ENCODE results near the gene CFAP299.
"Not testable (repeated sequence)": the region's sequence is repeated elsewhere in the genome, so short reads cannot be mapped to it uniquely, and the experiment has no call there.

CFAP299 gene

DNA sequence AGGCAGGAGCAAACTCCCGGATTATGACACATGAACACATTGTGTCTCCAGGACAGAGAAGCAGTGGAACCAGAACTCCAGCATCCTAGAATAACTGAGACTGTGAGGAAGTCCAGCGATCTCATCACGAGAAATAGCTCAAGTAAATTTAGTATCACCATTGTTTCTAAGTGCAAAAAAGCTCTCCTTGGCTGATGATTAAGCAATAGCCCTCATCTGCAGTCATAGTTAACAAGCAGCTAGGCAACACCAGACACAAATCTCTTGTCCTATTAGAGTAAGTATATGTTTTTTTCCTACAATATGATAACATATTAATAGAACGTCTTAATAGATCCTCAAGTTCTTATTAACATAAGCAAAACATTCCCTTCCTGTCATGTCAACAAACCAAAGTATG lies 2.4 kb upstream of the CFAP299 start:
- no peak for DNase-seq

DNA sequence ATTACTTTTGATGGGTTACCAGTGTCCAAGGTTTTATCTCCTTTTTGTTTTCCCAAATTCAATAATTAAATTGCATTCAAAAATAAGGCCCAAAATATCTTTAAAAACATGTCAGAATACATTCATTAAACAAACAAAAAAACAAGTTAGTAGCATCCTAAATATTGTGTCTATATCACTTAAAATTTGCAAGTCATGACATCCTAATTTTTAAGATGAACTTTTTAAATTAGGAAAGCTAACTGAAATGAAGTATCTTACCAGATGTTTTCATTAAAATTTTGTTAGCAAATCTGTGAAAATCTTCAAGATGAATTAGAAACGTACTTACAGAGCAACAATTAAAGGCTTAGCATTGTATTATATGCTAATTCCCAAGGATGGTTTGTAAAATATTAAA lies 962 bp upstream of the CFAP299 start:
- no peak for DNase-seq

DNA sequence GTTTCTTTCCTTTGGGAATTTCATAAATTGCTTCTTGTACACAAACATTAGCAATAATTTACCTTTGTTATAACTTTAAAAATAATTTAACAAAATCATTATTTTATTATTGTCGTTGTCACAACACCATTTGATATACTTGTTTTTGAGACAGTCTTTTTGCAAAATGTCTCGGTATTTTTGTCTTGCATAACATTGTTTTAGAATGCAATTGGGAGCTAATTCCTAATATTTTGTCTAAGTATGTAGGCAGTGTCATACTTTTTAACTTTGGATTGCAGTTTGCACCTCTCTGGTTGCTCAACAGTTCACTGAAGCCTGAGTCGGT lies 340 bp upstream of the CFAP299 start:
- DNase-seq = no peak

DNA sequence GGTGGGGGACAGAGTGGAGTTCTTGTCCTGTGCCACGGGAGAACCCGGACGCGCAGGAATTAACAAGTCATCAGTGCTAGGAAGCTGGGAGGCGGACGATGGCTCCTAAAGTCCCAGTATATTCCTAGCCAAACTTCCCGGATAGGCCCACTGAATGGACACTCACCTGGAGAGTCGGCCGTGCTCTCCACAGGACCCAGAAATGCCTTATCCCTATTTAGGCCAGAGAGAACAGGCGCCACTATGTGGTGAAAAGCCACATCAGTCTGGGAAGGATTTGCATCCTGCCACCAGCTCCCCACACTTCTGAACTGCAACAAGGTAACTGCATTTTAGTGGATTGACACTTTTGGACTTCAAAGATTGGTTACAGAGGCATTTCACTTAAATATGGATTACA lies 1.1 kb downstream of the CFAP299 start:
- DNase-seq = peak; percentile 47

DNA sequence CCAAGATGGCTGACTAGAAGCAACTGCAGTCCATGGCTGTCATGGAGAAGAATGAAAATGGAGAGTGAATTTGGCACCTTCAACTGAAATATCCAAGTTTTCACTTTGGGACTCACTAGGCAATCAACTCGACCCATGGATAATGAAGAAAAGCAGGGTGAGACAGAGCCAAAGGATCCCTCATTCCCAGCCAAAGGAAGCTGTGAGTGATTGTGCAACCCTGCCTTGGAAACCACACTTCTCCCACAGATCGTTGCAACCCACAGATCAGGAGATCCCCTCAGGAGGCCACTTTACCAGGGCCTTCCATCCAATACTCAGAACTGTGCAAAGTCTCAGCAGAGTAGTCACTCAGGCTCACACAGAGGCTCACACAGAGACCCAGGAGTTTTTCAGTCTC lies 4.5 kb downstream of the CFAP299 start:
- DNase-seq = no peak

DNA sequence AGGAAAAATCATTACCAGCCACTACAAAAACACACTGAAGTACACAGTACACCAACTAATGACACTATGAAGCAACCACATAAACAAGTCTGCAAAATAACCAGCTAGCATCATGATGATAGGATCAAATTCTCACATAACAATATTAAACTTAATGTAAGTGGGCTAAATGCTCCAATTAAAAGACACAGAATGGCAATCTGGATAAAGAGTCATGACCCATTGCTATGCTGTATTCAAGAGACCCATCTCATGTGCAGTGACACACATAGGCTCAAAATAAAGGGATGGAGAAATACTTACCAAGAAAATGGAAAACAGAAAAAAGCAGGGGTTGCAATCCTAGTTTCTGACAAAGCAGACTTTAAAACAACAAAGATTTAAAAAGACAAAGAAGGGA lies 7.2 kb downstream of the CFAP299 start:
- DNase-seq = not testable (repeated sequence)

DNA sequence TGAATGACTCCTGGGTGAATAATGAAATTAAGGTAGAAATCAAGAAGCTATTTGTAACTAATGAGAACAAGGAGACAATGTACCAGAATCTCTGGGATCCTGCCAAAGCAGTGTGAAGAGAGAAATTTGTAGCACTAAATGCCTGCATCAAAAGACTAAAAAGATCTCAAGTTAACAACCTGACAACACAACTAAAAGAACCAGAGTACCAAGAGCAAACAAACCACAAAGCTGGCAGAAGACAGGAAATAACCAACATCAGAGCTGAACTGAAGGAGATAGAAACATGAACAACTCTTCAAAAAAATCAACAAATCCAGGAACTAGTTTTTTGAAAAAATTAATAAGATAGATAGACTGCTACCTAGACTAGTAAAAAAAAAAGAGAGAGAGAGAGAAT lies 8.4 kb downstream of the CFAP299 start:
- DNase-seq = no peak

DNA sequence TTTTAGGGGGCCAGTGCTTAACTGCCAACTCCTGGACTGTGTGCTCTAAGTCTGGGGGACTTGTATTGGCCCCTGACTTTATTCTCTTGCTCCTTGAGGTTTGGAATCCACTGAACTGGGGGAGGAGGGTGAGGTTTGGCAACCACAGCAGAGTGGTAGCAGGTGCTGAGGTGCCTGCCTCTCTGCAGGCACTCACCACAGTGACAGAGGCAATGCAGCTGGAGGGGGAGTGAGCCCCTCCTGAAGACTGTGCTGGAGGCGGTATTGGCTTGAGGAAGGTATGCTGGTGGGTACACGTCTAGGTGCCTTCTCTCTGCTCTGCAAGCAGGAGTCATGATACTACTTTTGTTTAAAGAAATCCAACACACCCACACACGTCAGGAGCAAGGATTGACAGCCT lies 24.6 kb downstream of the CFAP299 start:
- no peak for DNase-seq

DNA sequence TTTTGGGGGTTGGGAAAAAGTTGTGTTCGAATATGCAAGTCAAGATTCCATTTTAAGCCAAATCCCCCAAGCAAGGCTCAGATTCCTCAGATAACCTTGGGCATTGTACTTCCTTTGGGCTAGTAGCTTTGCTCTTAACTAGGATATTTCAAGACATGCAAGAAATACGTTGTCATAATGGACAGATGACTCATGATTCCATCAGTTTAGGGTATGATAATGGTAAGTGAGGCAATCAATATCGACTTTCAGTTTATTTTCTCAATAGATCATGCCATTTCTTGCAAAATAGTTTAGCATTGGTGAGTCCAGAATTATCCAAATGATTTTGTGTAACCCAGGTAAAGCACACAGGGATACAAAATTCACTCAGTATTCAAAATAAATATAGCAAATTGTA lies 25.4 kb downstream of the CFAP299 start:
- no peak for DNase-seq

DNA sequence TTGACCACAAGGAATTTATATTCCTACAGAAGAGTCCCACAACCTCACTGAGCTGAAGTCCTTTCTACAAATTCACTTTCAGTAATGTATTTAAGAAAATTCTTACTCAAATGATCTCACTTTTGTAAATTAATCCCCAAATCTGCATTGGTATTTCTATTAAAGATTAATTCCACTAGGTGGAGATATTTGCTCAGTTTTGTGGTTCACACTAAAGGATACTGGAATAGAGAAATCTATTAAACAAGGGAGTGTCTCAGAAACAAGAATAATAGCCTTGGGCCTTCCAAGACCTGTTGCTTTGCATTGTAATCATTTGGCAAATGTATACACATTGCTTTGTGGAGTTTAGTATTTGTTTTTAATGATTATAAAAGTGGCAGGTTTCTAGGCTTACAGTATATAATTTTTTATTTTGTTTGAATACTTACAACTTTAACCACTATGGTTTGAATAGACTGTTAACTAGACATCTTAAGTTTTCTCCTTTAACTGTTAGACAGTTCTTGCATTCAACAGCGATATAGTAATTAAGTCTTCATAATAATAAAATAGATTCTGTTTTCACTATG lies 25.9 kb downstream of the CFAP299 start:
- DNase-seq = peak; percentile 33

DNA sequence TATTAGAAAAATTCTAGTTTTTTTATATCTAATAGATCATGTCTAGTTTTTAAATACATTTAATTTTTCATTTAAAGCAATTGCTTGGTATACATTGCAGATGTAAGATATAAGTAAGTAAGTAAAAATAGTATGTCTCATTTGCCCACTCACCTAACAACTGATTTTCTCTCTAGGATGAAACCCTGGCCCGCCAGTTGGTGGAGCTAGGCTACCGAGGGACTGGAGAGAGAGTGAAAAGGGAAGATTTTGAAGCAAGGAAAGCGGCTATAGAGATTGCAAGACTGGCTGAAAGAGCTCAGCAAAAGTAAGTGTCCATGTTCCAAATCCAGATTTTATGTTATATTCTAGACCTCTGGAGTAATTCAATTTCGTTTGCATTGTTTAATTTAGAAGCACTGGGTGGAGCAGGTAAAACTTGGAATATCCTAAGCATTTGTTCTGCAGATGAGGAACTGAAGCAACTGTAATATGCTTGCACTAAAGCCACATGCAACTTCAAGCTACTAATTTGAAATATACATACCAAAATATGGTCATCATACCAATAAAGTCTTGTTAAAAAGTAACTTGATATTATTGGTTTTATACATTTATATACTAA lies 27.1 kb downstream of the CFAP299 start:
- peak; percentile 24 for DNase-seq

DNA sequence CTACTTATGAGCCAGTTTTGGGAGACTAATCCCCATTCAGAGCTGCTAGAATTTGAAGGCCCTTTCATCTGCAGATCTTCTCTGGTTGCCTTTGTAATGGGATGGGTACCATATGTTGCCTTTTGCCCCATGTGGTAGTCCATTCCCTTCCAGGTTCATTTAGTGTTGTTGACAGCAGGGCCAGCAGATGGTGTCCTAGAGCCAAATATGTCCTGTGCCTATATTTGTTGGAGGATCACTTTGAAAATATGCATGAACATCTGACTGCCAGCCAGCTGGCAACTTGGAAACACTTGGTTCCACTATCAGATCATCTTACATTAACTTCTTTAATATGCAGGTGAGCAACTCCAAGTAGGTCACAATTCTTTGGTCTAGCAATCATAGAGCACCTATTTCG lies 30.4 kb downstream of the CFAP299 start:
- DNase-seq = peak; percentile 64

DNA sequence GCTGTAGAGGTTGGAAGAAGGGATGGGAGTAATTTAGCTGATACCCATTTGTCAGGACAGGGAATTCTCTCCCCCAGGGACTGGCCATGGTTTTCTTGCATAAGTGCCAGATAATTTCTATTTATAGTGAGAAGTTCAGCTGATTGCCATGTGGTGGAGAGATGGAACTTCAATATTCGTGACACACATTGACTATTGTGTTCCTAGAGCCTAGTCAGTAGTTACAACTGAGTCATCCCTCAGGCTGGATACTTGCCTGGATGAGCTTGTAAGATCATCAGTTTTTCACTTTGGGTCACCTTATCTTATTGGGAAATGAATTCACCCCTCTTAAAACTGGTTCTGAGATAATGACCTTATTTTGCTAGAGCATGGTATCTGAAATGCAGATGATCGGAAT lies 32.2 kb downstream of the CFAP299 start:
- DNase-seq = peak; percentile 28

DNA sequence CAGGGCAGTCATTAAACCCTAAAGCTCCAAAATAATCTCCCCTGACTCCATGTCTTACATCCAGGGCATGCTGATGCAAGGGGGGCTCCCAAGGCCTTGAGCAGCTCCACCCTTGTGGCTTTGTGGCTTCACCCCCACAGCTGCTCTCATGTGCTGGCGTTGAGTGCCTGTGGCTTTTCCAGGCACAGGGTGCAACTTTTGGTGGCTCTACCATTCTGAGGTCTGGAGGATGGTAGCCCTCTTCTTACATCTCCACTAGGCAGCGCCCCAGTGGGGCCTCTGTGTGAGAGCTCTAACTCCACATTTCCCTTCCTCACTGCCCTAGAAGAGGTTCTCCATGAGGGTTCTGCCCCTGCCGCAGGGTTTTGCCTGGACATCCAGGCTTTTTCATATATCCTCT lies 35.1 kb downstream of the CFAP299 start:
- no peak for DNase-seq

DNA sequence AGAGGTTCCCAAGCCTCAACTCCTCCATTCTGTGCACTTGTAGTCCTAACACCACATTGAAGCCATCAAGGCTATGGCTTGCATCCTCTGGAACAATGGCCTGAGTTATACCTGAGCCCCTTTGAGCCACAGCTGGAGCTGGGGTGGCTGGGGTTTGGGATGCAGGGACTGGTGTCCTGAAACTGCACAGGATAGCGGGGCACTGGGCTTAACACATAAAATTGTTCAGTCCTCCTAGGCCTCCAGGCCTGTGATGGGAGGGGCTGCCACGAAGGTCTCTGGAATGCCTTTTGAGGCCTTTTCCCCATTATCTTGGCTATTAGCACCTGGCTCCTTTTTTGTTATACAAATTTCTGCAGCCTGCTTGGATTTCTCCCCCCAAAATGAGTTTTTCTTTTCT lies 35.5 kb downstream of the CFAP299 start:
- no peak for DNase-seq

DNA sequence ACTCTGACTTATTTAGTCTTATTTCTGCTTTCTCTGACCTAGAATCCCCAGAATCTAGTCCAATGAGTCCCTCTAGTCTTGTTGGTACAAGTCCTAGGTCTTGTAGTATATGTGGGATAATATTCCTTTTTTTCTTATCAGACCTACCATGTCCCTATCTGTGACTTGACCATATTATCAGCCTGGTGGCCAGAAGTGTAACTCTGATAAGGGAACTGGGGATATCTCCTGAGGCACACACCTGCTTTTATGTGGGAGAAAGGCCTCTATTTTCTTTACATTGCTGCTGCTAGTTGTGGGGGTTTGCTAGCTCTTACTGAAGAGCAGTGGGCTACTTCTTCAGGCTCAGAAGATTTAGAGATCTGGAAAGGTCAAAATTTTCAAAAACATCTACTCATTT lies 38.6 kb downstream of the CFAP299 start:
- DNase-seq = no peak

DNA sequence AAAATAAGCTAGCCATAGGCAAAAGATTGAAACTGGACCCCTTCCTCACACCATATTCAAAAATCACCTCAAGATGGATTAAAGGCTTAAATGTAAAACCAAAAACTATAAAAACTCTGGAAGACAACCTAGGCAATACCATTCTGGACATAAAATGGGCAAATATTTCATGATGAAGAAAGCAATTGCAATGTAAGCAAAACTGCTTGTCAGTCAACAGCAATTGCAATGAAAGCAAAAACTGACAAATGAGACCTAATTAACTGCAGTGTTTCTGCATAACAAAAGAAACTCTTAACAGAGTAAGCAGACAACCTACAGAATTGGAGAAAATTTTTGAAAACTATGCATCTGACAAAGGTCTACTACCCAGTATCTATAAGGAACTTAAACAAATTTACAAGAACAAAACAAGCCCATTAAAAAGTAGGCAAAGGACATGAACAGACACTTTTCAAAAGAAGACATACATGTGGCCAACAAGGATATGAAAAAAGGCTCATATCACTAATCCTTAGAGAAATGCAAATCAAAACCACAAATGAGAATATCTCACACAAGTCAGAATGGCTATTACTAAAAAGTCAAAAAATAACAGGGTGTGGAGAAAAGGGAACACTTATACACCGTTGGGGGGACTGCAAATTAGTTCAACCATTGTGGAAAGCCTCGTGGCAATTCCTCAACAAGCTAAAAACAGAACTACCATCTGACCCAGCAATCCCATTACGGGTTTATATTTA lies 46.7 kb downstream of the CFAP299 start:
- DNase-seq = no peak

DNA sequence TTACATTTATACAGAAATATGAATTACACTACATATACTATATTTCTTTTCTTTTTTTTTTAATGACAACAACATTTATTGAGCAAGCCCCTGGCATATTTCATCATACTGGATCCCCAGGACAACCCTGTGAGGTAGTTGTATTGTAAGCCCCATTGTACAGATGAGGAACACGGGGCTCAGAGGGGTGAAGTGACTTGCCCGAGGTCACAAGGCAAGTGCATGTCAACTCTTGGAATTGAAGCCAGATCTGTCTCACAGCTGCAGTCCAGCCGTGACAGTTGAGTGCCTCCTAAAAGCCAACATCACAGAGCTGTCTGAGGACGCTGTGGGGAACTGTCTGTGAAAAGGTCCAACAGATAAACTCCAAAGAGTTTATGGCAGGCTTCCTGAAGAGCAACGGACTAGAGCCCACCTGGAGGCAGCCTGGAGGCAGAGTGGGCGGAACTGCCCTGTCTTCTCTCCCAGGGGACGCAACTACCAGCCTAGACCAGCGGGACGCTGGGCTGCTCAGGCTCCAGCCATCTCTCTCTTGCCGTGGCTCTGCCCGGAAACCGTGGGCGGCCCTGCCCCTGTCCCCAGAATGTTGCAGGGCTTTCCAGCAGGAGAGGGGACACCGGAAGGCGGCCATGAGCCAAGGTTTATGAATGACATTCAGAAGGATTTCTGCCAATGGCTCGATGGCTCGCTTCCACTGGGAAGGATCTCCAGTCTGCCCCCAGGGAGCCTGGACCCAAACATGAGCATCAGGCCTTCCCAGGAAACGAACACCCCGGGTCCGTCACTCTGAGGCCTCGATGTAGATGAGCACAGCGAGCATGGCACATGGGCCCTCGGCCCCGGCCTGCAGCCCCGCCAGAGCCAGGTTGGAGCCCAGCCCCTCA lies 50.1 kb downstream of the CFAP299 start:
- DNase-seq = no peak

DNA sequence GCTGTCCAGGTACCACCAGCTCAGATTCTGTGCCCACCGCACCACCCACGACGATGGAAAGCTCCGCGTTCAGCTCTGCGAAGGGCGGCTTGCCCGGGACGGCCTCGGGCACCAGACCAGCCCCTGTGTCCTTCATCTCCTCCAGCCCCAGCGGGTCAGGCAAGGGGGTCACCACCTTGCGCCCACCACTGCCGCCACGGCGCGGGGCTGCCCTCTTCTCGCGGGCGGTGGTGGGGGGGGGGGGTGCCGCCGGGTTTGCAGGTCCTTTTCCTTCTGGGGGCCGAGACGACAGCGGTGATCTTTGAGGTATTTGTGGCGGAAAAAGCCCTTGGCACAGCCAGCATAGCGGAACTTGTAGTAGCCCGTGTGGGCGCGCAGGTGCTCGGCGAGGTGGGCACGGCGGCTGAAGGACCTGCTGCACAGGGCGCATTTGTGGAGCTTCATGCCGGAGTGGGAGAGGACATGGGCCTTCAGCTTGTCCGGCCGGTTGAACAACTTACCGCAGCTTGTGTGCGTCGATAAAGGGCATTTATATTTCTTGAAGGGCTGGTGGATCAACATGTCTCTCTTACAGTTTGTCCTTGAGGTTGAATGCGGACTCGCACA lies 50.9 kb downstream of the CFAP299 start:
- DNase-seq = no peak

DNA sequence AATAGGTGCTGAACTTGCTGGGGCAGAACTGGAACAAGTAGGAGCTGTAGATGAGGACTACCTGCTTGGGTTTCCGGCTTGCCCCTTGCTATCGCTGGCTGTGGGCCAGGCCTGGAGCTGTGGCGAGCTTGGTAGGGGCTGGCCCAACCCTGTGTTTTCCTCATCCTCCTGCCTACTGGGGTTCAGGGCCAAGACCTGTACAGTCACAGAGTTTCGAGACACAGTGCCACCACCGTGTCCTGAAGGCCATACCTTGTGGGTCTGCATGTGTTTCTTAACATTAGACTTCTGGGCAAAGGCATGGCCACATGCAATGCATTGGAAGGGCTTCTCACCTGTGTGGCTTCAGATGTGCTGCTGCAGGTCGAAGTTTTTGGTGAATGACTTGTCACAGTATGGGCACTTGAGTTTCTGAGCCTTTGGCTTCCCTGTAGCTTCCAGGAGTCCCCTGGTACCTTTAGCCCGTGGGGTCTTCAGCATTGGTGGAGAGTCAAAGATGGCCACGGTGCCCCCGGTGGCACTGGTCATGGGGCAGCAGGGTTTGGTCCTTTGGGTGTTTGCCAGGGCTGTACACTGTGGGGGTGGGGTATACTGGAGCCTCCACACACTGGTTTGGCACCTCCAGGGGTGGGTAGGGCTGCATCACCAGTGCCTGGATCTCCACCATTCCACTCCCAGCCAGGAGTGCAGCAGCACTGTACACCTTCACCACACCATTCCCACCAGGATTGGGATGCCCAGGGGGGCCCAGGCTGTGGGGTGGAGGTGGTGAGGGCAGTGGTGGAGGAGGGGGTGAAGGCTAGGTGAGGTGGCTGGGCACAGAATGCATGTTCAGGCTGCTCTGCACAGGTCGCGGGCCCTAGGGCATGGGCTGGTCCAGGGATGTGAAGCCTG lies 52.1 kb downstream of the CFAP299 start:
- DNase-seq = no peak

DNA sequence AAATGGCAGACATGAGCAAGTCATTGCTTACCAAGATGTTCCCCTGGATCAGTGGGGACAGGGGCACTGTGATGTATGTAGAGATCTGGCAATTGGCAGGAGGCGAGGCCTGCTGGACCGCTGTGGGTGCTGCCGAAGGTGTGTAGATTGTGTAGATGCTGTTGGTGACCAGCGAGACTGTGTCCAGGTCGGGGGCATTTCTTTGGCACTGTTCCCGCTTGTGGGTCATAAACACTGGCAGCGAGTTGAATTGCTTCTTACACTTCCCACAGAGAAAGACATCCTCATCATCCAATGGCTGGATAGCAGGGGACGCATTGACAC lies 52.7 kb downstream of the CFAP299 start:
- DNase-seq = no peak

DNA sequence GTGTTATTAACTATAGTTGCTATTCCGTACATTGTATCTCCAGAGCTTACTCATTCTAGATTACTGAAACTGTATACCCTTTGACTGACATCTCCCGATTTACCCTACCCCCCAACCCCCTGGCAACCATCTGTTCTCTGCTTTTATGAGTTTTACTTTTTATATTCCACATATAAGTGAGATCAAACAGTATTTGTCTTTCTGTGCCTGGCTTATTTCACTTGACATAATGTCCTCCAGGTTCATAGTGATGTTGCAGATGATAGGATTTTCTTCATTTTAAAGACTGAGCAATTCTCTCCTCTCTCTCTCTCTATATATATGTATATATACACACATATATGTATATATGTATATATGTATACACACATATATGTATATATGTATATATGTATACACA lies 54.6 kb downstream of the CFAP299 start:
- DNase-seq = no peak

All from EL (cell line).